ENCODE data around the gene ZNF436. TPM values are rescaled to one million over a fixed set of nuclear protein-coding genes. Genes with fewer than 3 reads are reported as not detected.
A peak's percentile ranks its signal among the peaks of the same experiment; 100 is the strongest.

The ZNF436 gene
- total and polyA plus RNA-seq, 2 of the 13 experiments (the other 11 are each of a cell fraction or from before 2014, with no cell fraction given), result 4.3 to 9.9 TPM

GRCh38 chr1:23376890-23377811 is 7.5 kb upstream of the ZNF436 start (continued):
- no peak for TF ChIP-seq NFAT5 (CRISPR knock-in tag; IDR thresholded peaks at IDR 0.05)
- peak; percentile 43 for TF ChIP-seq POLR2G (IDR thresholded peaks at IDR 0.05; ENCODE audit: low read depth, low read length)
- no peak for TF ChIP-seq ZNF749 (CRISPR knock-in tag; IDR thresholded peaks at IDR 0.05; ENCODE audit: borderline replicate concordance)
- no peak for TF ChIP-seq ZNF318 (CRISPR knock-in tag; IDR thresholded peaks at IDR 0.05)
- no peak for TF ChIP-seq HIC2 (CRISPR knock-in tag; IDR thresholded peaks at IDR 0.05; ENCODE audit: low read depth)
- TF ChIP-seq ZNF33B (CRISPR knock-in tag; IDR thresholded peaks at IDR 0.05), result no peak
- no peak for TF ChIP-seq HBP1 (CRISPR knock-in tag; IDR thresholded peaks at IDR 0.05; ENCODE audit: low read depth)
- TF ChIP-seq RFX1 (IDR thresholded peaks at IDR 0.05), result no peak
- no peak for TF ChIP-seq NBN (conservative IDR thresholded peaks at IDR 0.05)

Data from HepG2 (cell line).